Measurements from ENCODE around the gene CCDC107.

Gene CCDC107

DNA sequence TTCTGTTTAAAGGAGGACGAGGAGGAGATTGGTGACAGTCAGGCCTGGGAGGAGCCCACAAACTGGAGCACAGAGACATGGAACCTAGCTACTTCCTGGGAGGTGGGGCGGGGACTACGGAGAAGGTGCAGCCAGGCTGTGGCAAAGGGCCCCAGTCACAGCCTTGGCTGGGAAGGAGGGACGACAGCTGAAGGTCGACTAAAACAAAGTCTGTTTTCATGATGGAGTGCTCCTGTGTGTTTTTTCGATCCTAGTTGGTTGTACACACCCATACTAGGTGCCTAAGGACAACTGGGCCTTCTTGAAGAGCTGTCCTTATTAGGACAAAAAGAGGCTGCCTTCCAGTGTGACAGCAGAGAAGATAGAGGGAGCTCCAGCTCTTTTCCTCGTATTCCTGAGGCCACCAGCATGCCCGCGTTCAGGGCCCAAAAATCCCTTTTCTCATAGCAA, 2.9 kb downstream of the CCDC107 start:
- DNase-seq (ENCODE audit: low spot score) = no peak

DNA sequence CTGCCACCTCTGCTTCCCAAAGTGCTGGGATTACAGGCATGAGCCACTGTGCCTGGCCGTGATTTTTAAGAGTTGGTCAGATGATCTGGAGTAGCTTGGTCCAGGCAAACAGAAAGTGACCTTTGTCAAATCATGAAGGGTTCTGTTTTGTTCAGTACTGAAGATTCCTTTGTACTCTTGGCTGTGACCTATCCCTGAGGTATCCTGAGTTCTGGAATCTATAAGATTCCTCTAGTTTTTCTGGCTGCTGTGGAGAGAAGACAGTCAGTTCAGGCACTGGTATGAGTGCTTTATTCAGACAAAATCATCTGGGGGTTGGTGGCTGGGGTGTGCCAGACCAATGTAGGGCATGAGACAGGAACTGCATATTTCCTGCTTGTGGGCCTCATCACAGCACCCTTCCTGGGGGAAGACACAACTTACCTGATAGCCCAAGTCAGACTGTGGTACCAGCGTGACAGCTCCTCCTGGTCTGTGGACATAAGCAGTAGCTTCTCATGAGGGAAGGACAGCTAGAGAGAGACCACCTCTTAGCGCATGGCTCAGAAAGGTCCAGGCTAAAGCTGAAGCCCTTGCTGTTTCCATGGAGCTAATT, 3.8 kb downstream of the CCDC107 start:
- DNase-seq (ENCODE audit: low spot score) = no peak

DNA sequence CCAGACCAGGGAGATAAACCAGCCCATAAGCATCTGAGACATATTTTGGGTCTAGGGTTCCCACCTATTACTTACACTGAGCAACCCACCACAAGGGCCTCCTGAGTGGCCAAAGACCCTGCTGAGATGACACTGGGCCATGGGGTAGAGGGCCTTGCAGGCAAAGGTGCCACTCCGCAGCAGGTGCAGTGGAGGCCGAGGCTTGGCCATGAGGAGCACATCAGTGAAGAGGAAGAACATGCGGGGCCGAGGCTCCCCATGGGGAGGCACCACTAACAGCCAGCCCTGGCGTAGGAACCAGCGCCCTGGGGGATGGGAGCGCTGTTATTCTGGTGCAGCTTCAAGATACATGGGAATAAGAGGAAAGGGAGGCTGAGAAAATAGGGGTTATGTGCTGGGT, 4.3 kb downstream of the CCDC107 start:
- no peak for DNase-seq (ENCODE audit: low spot score)

DNA sequence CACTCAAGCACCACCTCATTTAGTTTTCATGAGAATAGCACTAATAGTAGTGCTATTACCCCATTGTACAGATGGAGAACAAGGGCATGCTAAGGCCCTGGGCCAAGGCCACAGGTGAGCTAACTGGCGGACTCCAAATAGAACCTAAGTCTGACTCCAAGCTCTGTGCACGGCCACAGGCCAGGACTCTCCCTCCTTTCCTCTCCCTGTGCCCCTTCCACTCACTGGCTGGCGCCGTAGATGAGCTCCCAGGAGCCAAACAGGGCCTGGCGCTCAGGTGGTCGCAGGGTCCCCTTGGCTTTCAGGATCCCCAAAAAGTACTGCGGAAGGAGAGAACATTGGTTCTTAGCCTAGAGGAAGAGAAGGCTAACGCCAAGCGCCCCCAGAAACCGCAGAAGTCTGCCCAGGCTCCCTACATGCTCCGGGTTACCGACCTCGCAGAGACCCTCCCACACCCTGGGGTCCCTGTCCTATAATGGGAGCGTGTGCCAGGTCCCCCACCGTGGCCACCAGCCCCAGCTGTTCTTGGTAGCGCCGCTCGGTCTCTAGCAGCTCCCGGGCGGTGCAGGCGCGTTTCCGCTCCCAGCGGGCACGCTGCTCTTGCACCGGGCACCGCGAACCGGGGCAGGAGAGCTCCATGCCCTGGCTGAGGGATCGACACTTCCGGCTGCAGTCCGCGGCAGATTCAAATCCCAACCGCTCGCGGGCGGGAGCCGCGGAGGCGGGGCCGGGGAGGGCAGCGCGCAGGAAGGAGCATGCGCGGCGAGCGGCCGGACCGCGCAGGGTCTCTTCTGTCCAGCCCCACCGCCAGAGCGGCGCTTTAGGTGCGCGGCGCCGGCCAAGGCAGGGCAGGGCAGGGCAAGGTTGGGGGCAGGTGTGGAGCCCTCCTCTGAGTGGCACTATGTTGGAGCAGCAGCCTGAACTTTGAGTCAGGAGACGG, 6.7 kb downstream of the CCDC107 start, which contains the start of gene ARHGEF39:
ARHGEF39 (minus strand) TSS at position 665 of the 940 bp plus-strand sequence; CDS start at position 639, 26 bp downstream.
- peak; percentile 85 for DNase-seq (ENCODE audit: low spot score)

DNA sequence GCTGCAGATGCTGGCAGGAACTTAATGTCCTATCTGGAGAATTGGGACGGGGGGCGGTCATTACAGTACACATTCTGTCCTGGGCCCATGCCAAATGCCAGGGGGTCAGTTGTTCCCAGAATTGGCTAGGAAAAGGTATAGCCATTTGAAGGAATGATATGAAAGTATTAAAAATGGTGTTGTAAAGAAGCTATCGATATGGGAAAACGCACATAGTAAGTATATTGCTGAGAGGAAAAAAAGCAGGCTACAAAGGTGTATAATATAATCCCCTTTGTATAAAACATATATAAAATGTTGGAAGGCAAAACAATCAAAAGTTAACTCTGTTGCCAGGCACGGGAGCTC, 7.4 kb downstream of the CCDC107 start:
- DNase-seq (ENCODE audit: low spot score) = no peak

DNA sequence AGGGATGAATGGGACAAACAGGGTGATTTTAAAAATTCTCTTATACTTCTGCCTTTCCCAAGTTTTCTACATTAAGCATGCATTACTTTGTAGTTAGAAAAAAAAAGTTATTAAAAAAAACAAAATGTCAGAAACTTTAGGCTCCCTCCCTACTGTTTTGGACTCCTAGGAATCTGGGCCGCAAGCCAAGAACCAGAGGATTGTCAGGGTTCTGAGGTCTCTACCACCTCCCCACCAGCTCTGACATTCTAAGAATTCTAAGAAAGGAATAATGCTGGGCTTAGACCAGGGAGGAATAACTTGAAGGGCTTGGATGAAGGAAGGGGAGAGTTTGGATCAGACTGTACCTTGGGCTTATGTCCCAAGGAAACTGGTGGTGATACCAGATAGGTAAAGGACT, 8.0 kb downstream of the CCDC107 start:
- no peak for DNase-seq (ENCODE audit: low spot score)

DNA sequence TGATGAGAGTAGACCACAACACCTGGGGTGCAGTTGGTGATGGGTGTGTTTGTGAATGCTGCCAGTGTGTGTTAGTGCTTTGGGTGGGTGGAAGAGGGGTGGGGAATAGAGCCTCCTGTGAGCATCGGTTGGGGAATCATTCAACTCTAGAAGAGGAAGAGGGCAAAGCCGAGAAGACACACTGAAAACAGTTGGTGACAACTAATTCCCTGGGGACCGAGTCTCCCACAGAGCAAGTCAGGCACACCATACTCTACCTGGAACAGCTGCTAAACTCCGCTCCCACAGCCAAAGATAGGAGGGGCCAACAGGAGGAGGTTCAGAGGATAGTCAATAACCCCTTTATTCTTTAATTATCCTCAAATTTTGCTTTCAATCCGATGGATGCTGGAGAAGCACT, 8.5 kb downstream of the CCDC107 start:
- no peak for DNase-seq (ENCODE audit: low spot score)

DNA sequence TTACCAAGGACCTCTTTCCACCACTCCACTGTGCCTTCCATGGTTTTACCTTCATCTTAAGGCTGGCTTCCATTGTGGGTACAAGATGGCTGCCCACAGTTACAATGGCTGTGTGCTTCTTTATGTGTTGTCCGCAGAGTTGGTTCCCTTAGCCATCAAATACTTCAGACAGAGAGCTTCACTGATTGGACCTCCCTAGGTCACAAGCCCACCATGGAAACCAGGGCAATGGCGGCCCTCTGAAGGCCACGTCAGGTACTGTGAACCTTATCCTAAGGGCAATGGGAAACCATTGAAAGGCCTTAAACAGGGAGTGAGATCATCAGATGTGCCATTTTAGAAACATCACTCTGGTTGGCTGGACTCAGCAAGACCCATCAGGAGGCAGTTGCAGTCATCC, 9.8 kb downstream of the CCDC107 start:
- no peak for DNase-seq (ENCODE audit: low spot score)

DNA sequence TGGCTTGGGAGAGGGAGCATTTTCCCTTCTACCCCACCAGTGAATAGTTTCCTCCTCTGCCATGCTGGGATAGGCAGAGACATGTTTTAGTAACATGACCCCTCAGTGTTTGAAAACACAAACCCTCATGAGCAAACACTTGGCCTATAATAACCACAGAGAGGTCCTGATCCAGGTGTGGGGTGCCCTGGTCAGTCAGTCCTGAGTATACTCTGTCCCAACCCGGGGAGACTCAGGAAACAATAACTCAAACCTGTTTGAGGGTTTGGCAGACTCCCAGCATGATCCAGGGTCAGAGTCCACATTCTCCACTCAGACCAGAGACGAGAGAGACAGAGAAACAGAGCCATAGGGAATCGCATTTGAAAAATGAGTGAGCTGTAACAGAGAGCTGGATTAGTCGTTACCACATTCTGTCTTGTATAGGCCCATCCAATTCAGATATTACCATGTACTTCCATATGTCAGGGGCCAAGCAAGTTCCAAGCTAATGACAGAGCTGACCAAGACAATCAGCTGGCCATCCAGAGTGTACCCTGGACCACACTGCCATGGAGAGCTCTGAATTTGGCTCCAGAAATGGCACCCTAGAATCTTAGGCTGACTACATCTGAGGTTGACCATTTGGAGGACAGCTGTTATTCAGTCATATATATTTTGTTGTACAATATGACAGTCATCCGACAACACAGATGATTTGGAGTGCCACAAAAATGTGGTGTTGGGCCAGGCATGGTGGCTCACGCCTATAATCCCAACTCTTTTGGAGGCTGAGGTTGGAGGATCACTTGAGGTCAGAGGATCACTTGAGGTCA, 11.4 kb downstream of the CCDC107 start:
- no peak for DNase-seq (ENCODE audit: low spot score)

DNA sequence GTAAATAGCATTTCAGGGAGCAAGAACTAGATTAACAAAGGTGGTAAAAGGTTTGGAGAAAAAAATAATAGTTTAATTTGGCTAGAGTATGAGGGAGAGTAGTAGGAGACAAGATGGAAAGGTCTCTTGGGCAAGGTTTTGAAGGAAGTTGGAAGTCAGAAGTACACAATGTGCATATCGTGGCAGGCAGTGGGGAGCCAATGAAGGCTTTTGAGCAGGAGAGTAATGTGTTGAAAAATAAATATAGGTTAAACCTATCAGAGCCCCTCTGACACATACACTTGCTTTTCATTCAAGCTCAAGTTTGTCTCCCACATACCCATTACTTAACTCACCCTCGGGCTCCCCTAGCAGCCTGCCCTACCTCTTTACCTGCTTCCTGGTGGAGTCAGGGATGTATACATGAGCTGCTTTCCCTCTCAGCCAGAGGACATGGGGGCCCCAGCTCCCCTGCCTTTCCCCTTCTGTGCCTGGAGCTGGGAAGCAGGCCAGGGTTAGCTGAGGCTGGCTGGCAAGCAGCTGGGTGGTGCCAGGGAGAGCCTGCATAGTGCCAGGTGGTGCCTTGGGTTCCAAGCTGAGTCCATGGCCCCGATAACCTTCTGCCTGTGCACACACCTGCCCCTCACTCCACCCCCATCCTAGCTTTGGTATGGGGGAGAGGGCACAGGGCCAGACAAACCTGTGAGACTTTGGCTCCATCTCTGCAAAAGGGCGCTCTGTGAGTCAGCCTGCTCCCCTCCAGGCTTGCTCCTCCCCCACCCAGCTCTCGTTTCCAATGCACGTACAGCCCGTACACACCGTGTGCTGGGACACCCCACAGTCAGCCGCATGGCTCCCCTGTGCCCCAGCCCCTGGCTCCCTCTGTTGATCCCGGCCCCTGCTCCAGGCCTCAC, 15.3 kb downstream of the CCDC107 start, which contains the start of gene CA9:
CA9 (plus strand) TSS at position 797 of the 893 bp plus-strand sequence; CDS start at position 829, 32 bp downstream.
- DNase-seq (ENCODE audit: low spot score) = no peak

DNA sequence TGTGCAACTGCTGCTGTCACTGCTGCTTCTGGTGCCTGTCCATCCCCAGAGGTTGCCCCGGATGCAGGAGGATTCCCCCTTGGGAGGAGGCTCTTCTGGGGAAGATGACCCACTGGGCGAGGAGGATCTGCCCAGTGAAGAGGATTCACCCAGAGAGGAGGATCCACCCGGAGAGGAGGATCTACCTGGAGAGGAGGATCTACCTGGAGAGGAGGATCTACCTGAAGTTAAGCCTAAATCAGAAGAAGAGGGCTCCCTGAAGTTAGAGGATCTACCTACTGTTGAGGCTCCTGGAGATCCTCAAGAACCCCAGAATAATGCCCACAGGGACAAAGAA, 15.9 kb downstream of the CCDC107 start:
- DNase-seq (ENCODE audit: low spot score) = no peak

DNA sequence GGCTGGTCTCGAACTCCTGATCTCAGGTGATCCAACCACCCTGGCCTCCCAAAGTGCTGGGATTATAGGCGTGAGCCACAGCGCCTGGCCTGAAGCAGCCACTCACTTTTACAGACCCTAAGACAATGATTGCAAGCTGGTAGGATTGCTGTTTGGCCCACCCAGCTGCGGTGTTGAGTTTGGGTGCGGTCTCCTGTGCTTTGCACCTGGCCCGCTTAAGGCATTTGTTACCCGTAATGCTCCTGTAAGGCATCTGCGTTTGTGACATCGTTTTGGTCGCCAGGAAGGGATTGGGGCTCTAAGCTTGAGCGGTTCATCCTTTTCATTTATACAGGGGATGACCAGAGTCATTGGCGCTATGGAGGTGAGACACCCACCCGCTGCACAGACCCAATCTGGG, 17.1 kb downstream of the CCDC107 start:
- DNase-seq (ENCODE audit: low spot score) = no peak

DNA sequence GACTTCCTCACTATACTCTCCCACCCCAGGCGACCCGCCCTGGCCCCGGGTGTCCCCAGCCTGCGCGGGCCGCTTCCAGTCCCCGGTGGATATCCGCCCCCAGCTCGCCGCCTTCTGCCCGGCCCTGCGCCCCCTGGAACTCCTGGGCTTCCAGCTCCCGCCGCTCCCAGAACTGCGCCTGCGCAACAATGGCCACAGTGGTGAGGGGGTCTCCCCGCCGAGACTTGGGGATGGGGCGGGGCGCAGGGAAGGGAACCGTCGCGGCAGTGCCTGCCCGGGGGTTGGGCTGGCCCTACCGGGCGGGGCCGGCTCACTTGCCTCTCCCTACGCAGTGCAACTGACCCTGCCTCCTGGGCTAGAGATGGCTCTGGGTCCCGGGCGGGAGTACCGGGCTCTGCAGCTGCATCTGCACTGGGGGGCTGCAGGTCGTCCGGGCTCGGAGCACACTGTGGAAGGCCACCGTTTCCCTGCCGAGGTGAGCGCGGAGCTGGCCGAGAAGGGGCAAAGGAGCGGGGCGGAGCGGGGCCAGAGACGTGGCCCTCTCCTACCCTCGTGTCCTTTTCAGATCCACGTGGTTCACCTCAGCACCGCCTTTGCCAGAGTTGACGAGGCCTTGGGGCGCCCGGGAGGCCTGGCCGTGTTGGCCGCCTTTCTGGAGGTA, 17.8 kb downstream of the CCDC107 start:
- peak; percentile 35 for DNase-seq (ENCODE audit: low spot score)

DNA sequence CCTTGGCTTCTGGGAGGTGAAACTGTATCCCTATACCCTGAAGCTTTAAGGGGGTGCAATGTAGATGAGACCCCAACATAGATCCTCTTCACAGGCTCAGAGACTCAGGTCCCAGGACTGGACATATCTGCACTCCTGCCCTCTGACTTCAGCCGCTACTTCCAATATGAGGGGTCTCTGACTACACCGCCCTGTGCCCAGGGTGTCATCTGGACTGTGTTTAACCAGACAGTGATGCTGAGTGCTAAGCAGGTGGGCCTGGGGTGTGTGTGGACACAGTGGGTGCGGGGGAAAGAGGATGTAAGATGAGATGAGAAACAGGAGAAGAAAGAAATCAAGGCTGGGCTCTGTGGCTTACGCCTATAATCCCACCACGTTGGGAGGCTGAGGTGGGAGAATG, 21.0 kb downstream of the CCDC107 start:
- DNase-seq (ENCODE audit: low spot score) = no peak

DNA sequence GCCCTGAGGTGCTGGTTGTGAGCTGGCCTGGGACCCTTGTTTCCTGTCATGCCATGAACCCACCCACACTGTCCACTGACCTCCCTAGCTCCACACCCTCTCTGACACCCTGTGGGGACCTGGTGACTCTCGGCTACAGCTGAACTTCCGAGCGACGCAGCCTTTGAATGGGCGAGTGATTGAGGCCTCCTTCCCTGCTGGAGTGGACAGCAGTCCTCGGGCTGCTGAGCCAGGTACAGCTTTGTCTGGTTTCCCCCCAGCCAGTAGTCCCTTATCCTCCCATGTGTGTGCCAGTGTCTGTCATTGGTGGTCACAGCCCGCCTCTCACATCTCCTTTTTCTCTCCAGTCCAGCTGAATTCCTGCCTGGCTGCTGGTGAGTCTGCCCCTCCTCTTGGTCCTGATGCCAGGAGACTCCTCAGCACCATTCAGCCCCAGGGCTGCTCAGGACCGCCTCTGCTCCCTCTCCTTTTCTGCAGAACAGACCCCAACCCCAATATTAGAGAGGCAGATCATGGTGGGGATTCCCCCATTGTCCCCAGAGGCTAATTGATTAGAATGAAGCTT, 21.8 kb downstream of the CCDC107 start:
- no peak for DNase-seq (ENCODE audit: low spot score)

DNA sequence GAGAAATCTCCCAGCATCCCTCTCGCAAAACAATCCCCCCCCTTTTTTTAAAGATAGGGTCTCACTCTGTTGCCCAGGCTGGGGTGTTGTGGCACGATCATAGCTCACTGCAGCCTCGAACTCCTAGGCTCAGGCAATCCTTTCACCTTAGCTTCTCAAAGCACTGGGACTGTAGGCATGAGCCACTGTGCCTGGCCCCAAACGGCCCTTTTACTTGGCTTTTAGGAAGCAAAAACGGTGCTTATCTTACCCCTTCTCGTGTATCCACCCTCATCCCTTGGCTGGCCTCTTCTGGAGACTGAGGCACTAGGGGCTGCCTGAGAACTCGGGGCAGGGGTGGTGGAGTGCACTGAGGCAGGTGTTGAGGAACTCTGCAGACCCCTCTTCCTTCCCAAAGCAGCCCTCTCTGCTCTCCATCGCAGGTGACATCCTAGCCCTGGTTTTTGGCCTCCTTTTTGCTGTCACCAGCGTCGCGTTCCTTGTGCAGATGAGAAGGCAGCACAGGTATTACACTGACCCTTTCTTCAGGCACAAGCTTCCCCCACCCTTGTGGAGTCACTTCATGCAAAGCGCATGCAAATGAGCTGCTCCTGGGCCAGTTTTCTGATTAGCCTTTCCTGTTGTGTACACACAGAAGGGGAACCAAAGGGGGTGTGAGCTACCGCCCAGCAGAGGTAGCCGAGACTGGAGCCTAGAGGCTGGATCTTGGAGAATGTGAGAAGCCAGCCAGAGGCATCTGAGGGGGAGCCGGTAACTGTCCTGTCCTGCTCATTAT, 22.4 kb downstream of the CCDC107 start:
- DNase-seq (ENCODE audit: low spot score) = peak; percentile 74

DNA sequence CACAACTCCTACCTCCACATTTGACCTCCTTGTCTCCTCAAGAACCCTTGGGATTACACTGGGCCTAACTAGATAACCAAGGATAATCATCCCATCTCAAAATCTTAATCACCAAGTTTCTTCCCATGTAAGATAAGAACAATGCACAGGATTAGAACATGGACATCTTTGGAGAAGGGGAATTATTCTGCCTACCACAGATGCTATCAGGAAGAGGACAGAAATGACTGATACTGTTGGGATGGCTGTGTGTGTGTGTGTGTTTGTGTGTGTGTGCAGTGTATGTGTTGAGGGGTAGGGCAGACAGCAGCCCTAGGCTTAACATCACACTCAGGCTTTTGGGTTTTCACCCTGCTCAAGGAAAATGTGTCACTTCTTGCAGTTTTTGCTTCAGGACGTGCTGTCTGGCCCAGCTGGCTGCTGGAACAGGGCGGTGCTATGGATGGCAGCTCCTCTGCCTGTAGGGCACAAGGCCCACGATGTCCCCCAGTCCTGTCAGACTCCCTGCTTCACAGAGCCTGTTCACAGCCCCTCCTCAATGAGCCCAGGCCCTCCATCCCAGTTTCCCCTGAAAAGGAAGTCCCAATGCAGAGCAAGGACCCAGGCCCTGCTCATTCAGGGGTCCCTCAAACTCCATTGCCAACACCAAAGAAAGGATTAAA, 23.4 kb downstream of the CCDC107 start:
- DNase-seq (ENCODE audit: low spot score) = no peak

DNA sequence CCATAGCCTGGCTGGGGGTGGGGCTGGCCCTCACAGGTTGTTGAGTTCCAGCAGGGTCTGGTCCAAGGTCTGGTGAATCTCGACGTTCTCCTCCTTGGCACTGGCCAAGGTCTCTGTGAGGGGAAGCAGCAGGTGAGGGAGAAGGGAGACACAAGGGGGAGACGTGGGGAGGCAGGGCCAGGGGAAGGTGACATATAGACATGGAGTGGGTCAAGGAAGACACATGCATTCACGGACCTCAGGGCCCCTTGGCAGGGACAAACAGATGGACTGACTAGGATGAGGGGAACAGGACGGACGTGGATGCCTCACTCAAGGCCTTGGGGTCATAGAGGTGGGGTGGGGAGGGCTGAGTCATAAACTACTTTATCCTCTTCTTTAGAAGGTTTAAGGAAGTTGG, 24.0 kb downstream of the CCDC107 start:
- no peak for DNase-seq (ENCODE audit: low spot score)

Data from germinal center (tissue), 1 donor.